Uterus (tissue), 2 donors: ENCODE data around the gene GASK1A.

Experiments used
- CTCF ChIP-seq, 4 experiments: fragments of 200-600 bp in 2 of 4; fragments of 450-650 bp in 2 of 4; sonication (generic) in 2 of 4; IDR thresholded peaks; one replicate each; pipeline ENCODE4 v1.5.1; 2016 to 2019; ENCODE audit warnings: antibody characterized with exemption in 4 of 4, mild to moderate bottlenecking in 2 of 4, moderate library complexity in 1 of 4
- POLR2A ChIP-seq, 2 donors: fragments of 450-650 bp; IDR thresholded peaks; one replicate each; pipeline ENCODE4 v1.6.1; 2016; ENCODE audit warnings: antibody characterized with exemption in 2 of 2, mild to moderate bottlenecking in 1 of 2, moderate library complexity in 1 of 2

DNA sequence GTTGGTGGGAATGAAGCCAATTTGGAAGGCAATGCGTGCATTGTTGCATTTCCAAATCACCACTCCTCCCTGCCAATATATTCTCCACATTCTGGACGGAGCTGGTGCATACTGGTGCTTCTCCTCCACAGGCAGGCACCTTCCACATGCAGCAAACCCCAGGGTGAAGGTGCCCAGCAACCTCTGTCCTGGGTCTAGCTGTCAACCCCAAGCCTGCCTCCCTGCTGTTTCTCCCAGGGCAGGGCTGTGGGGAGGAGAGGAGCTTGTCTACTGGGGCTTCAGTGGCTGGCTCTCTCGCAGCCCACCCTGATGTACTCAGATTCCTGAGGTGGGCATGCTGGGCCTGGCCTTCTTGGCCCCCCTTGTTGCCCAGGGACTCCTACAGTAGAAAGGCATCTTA, 20.1 kb downstream of the GASK1A start:
- no peak for TF ChIP-seq CTCF (IDR thresholded peaks at IDR 0.05)
- TF ChIP-seq POLR2A (IDR thresholded peaks at IDR 0.05) = no peak
